ENCODE results near the gene PLEKHG4B. TPM values are rescaled to one million over a fixed set of nuclear protein-coding genes. Genes with fewer than 3 reads are reported as not detected.
"Not testable (repeated sequence)": the region's sequence is repeated elsewhere in the genome, so short reads cannot be mapped to it uniquely, and the experiment has no call there.

The PLEKHG4B gene
- total RNA-seq, 1 donor from 2014 or later = 49.4 TPM

GRCh38 chr5:194102-194501 lies 102.1 kb downstream of the PLEKHG4B start:
- Mint-ChIP-seq H3K4me3 (ENCODE audit: unreplicated experiment) (no peak overlapping the region), H3K27me3 (ENCODE audit: unreplicated experiment) (peaks cover 6% of the 10 kb centered on the region), H3K4me1 (ENCODE audit: low read depth, unreplicated experiment) (peaks cover 13% of the 10 kb centered on the region), H3K9me3 (ENCODE audit: unreplicated experiment) (peaks cover 6% of the 10 kb centered on the region), H3K36me3 (ENCODE audit: unreplicated experiment) (no peaks in the 10 kb centered on the region), H3K27ac (ENCODE audit: unreplicated experiment) (no peak overlapping the region)
- TF ChIP-seq, protein P1, sequence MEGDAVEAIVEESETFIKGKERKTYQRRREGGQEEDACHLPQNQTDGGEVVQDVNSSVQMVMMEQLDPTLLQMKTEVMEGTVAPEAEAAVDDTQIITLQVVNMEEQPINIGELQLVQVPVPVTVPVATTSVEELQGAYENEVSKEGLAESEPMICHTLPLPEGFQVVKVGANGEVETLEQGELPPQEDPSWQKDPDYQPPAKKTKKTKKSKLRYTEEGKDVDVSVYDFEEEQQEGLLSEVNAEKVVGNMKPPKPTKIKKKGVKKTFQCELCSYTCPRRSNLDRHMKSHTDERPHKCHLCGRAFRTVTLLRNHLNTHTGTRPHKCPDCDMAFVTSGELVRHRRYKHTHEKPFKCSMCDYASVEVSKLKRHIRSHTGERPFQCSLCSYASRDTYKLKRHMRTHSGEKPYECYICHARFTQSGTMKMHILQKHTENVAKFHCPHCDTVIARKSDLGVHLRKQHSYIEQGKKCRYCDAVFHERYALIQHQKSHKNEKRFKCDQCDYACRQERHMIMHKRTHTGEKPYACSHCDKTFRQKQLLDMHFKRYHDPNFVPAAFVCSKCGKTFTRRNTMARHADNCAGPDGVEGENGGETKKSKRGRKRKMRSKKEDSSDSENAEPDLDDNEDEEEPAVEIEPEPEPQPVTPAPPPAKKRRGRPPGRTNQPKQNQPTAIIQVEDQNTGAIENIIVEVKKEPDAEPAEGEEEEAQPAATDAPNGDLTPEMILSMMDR (IDR thresholded peaks at IDR 0.05; ENCODE audit: partially characterized antibody, unreplicated experiment) = no peak
- DNase-seq = peak; percentile 21

GRCh38 chr5:194603-195209 lies 102.7 kb downstream of the PLEKHG4B start:
- peaks cover 6% of the 10 kb centered on the region for H3K9me3 Mint-ChIP-seq (ENCODE audit: unreplicated experiment)
- DNase-seq = peak; percentile 10
- H3K36me3 Mint-ChIP-seq (ENCODE audit: unreplicated experiment) = no peaks in the 10 kb centered on the region
- peaks cover 13% of the 10 kb centered on the region for H3K4me1 Mint-ChIP-seq (ENCODE audit: low read depth, unreplicated experiment)
- no peak overlapping the region for H3K4me3 Mint-ChIP-seq (ENCODE audit: unreplicated experiment)
- H3K27me3 Mint-ChIP-seq (ENCODE audit: unreplicated experiment) = peaks cover 6% of the 10 kb centered on the region
- no peak overlapping the region for H3K27ac Mint-ChIP-seq (ENCODE audit: unreplicated experiment)
- TF ChIP-seq, protein P1 (IDR thresholded peaks at IDR 0.05; ENCODE audit: partially characterized antibody, unreplicated experiment) = no peak

- H3K27me3 Mint-ChIP-seq (ENCODE audit: unreplicated experiment) = peaks cover 4% of the 10 kb centered on the region
- TF ChIP-seq, protein P1 (IDR thresholded peaks at IDR 0.05; ENCODE audit: partially characterized antibody, unreplicated experiment) = no peak
- H3K36me3 Mint-ChIP-seq (ENCODE audit: unreplicated experiment) = no peaks in the 10 kb centered on the region
- H3K4me3 Mint-ChIP-seq (ENCODE audit: unreplicated experiment) = no peak overlapping the region
- H3K27ac Mint-ChIP-seq (ENCODE audit: unreplicated experiment) = no peak overlapping the region
- peak; percentile 44 for DNase-seq
- H3K9me3 Mint-ChIP-seq (ENCODE audit: unreplicated experiment) = peaks cover 8% of the 10 kb centered on the region
- H3K4me1 Mint-ChIP-seq (ENCODE audit: low read depth, unreplicated experiment) = peaks cover 7% of the 10 kb centered on the region
Measured at GRCh38 chr5:195401-196160, 103.6 kb downstream of the PLEKHG4B start.

- no peak overlapping the region for H3K27ac Mint-ChIP-seq (ENCODE audit: unreplicated experiment)
Measured at GRCh38 chr5:196350-196749, 104.4 kb downstream of the PLEKHG4B start.

GRCh38 chr5:197031-197430 lies 105.1 kb downstream of the PLEKHG4B start:
- Mint-ChIP-seq H3K9me3 (ENCODE audit: unreplicated experiment) (peaks cover 11% of the 10 kb centered on the region), H3K4me1 (ENCODE audit: low read depth, unreplicated experiment) (peaks cover 16% of the 10 kb centered on the region)
- not testable (repeated sequence) for H3K36me3 Mint-ChIP-seq (ENCODE audit: unreplicated experiment); H3K4me3 Mint-ChIP-seq (ENCODE audit: unreplicated experiment); H3K27me3 Mint-ChIP-seq (ENCODE audit: unreplicated experiment); H3K27ac Mint-ChIP-seq (ENCODE audit: unreplicated experiment)
- peak; percentile 10 for DNase-seq

More at GRCh38 chr5:196350-196749, 104.4 kb downstream of the PLEKHG4B start:
- TF ChIP-seq, protein P1 (IDR thresholded peaks at IDR 0.05; ENCODE audit: partially characterized antibody, unreplicated experiment) = no peak
- Mint-ChIP-seq H3K4me1 (ENCODE audit: low read depth, unreplicated experiment) (peaks cover 9% of the 10 kb centered on the region), H3K4me3 (ENCODE audit: unreplicated experiment) (no peak overlapping the region), H3K36me3 (ENCODE audit: unreplicated experiment) (no peaks in the 10 kb centered on the region), H3K27me3 (ENCODE audit: unreplicated experiment) (peaks cover 6% of the 10 kb centered on the region), H3K9me3 (ENCODE audit: unreplicated experiment) (peaks cover 10% of the 10 kb centered on the region)
- DNase-seq = peak; percentile 26

All from glutamatergic neuron (in vitro differentiated cells).